Spleen (tissue), 11 donors: Measurements from ENCODE around the gene LRRC8E. TPM values are rescaled to one million over a fixed set of nuclear protein-coding genes. Genes with fewer than 3 reads are reported as not detected.

Source experiments
- DNase-seq: peaks from one replicate; pipeline ENCODE4 v3.0.0-alpha.2; 2020
- H3K27ac ChIP-seq, 8 donors: fragments of 200-600 bp; sonication (generic) in 7 of 8; 1 replicate in 4 of 8; 2 replicates in 4 of 8; pipeline versions ENCODE4 v1.5.0 to v1.8.0; 2016 to 2021; ENCODE audit warnings: inconsistent platforms in 4 of 8, mild to moderate bottlenecking in 4 of 8, moderate library complexity in 1 of 8
- H3K27me3 ChIP-seq, 7 donors: fragments of 200-600 bp; sonication (generic) in 6 of 7; replicated peaks in 1 of 7; 1 replicate in 4 of 7; 2 replicates in 3 of 7; pipeline versions ENCODE4 v1.5.0 to v1.8.0; 2016 to 2021; ENCODE audit warnings: inconsistent platforms in 3 of 7, mild to moderate bottlenecking in 1 of 7
- H3K36me3 ChIP-seq, 6 donors: fragments of 200-600 bp; sonication (generic) in 5 of 6; 1 replicate in 4 of 6; 2 replicates in 2 of 6; pipeline versions ENCODE4 v1.5.0 to v1.8.0; 2016 to 2021; ENCODE audit warnings: inconsistent platforms in 2 of 6
- H3K4me1 ChIP-seq, 6 donors: fragments of 200-600 bp; sonication (generic) in 5 of 6; 1 replicate in 3 of 6; 2 replicates in 3 of 6; pipeline versions ENCODE4 v1.5.0 to v1.8.0; 2016 to 2021; ENCODE audit warnings: inconsistent platforms in 3 of 6
- H3K4me3 ChIP-seq, 8 donors: fragments of 200-600 bp; sonication (generic) in 7 of 8; 1 replicate in 4 of 8; 2 replicates in 4 of 8; pipeline versions ENCODE4 v1.5.0 to v1.8.0; 2016 to 2021; ENCODE audit warnings: inconsistent platforms in 4 of 8, mild to moderate bottlenecking in 4 of 8, moderate library complexity in 2 of 8
- H3K9me3 ChIP-seq, 8 donors: fragments of 200-600 bp; sonication (generic) in 7 of 8; 1 replicate in 4 of 8; 2 replicates in 4 of 8; pipeline versions ENCODE4 v1.5.0 to v1.8.0; 2016 to 2021; ENCODE audit warnings: inconsistent platforms in 4 of 8
- CTCF ChIP-seq, 11 experiments: fragments of 200-600 bp in 7 of 11; fragments of 450-650 bp in 4 of 11; sonication (generic) in 4 of 11; IDR thresholded peaks in 8 of 11; conservative IDR thresholded peaks in 3 of 11; 1 replicate in 7 of 11; 2 replicates in 4 of 11; pipeline versions ENCODE4 v1.4.0 to v1.8.0; 2016 to 2021; ENCODE audit warnings: antibody characterized with exemption in 11 of 11, inconsistent platforms in 4 of 11, mild to moderate bottlenecking in 1 of 11
- POLR2A ChIP-seq, 3 donors: fragments of 450-650 bp; IDR thresholded peaks; one replicate each; pipeline ENCODE4 v1.5.1; 2017; ENCODE audit warnings: antibody characterized with exemption in 3 of 3, mild to moderate bottlenecking in 1 of 3
- POLR2AphosphoS5 ChIP-seq, 3 donors: sonication (generic); formaldehyde crosslinking; IDR thresholded peaks; one replicate each; pipeline ENCODE4 v1.5.1; 2017; ENCODE audit warnings: antibody characterized with exemption in 3 of 3
- WGBS, 5 donors: extraction: QIAGEN DNeasy Blood & Tissue Kit in 3 of 5; methylation state at CpG; one replicate each; pipeline versions ENCODE4 v1.1.5 to v1.1.7; 2013 to 2018; 5-methylcytosine and 5-hydroxymethylcytosine counted together
- intact Hi-C: fragments of 100-400 bp; cut with DNase I; formaldehyde crosslinking; loops from one replicate; pipeline ENCODE4 v1.15.0; 2023; ENCODE audit warnings: low total_unique reads
- polyA plus RNA-seq, 3 donors: library from polyadenylated mRNA; stranded (reverse); fragments of 200-250 nt; gene quantifications; one replicate each; pipeline ENCODE4 v1.2.1, GENCODE V29; 2013
- total RNA-seq, 7 donors: library from RNA; depleted of rRNA in 3 of 7; stranded (reverse); fragments of >200 nt in 3 of 7; fragmentation: NEBNext Ultra II Directional in 4 of 7; extraction: Animal tissue kit (Norgen Biotek cat#: 25700) in 4 of 7; gene quantifications; one replicate each; pipeline versions ENCODE4 v1.1.0 to v1.2.1, GENCODE V29; 2016 to 2021
- donor health status: healthy with polysubstance abuse.
- donor health status: DM: no; HTN: no; CAD: no; lungs with moderate emphysema.
- donor health status: DM: no; HTN: no; CAD: no.
- donor health status: Bipolar disorder and iron deficiency.
- donor health status: healthy.
- donor health status: DM: no; HTN: no; CAD: no.
- donor health status: DM: yes; HTN: yes; CAD: no.

Gene LRRC8E
- total and polyA plus RNA-seq, 10 donors = 0.08 to 0.37 TPM; not detected in 8

- no peak for DNase-seq
- intact Hi-C loops = no loop called here
- Histone ChIP-seq H3K4me3 (no peak overlapping the region), H3K27me3 (peaks cover 0 to 22% (median 7%) of the 10 kb centered on the region in 7 donors), H3K9me3 (no peaks in the 10 kb centered on the region), H3K4me1 (peaks cover 8 to 19% (median 15%) of the 10 kb centered on the region in 6 donors), H3K36me3 (peaks cover 0 to 2% (median 0%) of the 10 kb centered on the region in 6 donors), H3K27ac (no peak overlapping the region)
- TF ChIP-seq POLR2A (IDR thresholded peaks at IDR 0.05) (no peak), CTCF (IDR thresholded peaks at IDR 0.05 in 8 of 11, conservative IDR thresholded peaks at IDR 0.05 in 3 of 11) (no peak), POLR2AphosphoS5 (IDR thresholded peaks at IDR 0.05) (no peak)
- 75 to 92% (median 88%) methylated on average over 4 to 34 of the region's 34 CpGs for WGBS, 5 donors
These were observed 11.6 kb downstream of the LRRC8E start for GRCh38 chr19:7899751-7900378.

GRCh38 chr19:7900401-7900870 is 12.1 kb downstream of the LRRC8E start:
- intact Hi-C loops = no loop called here

GRCh38 chr19:7900931-7901330 is 12.6 kb downstream of the LRRC8E start:
- no peaks in the 10 kb centered on the region for H3K9me3 ChIP-seq
- intact Hi-C loops = no loop called here
- H3K4me1 ChIP-seq = peaks cover 14 to 30% (median 25%) of the 10 kb centered on the region in 6 donors
- DNase-seq = no peak
- no peak for TF ChIP-seq POLR2AphosphoS5 (IDR thresholded peaks at IDR 0.05)
- no peak for TF ChIP-seq POLR2A (IDR thresholded peaks at IDR 0.05)
- no peak for TF ChIP-seq CTCF (IDR thresholded peaks at IDR 0.05 in 8 of 11, conservative IDR thresholded peaks at IDR 0.05 in 3 of 11)
- H3K4me3 ChIP-seq = no peak overlapping the region
- WGBS, 5 donors = 71 to 91% (median 80%) methylated on average over 3 of the region's 3 CpGs
- no peak overlapping the region for H3K27ac ChIP-seq
- peaks cover 0 to 13% (median 1%) of the 10 kb centered on the region in 6 donors for H3K36me3 ChIP-seq
- H3K27me3 ChIP-seq = peaks cover 0 to 13% (median 0%) of the 10 kb centered on the region in 7 donors

More at GRCh38 chr19:7900401-7900870, 12.1 kb downstream of the LRRC8E start:
- Histone ChIP-seq H3K27me3 (peaks cover 0 to 17% (median 1%) of the 10 kb centered on the region in 7 donors), H3K36me3 (peaks cover 0 to 8% (median 0%) of the 10 kb centered on the region in 6 donors), H3K4me1 (peaks cover 13 to 25% (median 21%) of the 10 kb centered on the region in 6 donors), H3K27ac (no peak overlapping the region), H3K4me3 (no peak overlapping the region), H3K9me3 (no peaks in the 10 kb centered on the region)
- no peak for DNase-seq
- TF ChIP-seq POLR2A (IDR thresholded peaks at IDR 0.05) (no peak), POLR2AphosphoS5 (IDR thresholded peaks at IDR 0.05) (no peak), CTCF (IDR thresholded peaks at IDR 0.05 in 8 of 11, conservative IDR thresholded peaks at IDR 0.05 in 3 of 11) (no peak)
- WGBS, 5 donors = 76 to 85% (median 80%) methylated on average over 12 to 21 of the region's 21 CpGs

GRCh38 chr19:7901337-7901736 is 13.0 kb downstream of the LRRC8E start:
- no peak for DNase-seq
- 91 to 94% (median 93%) methylated on average over 7 of the region's 7 CpGs for WGBS, 5 donors
- no peak for TF ChIP-seq POLR2AphosphoS5 (IDR thresholded peaks at IDR 0.05)
- TF ChIP-seq POLR2A (IDR thresholded peaks at IDR 0.05) = no peak
- TF ChIP-seq CTCF (IDR thresholded peaks at IDR 0.05 in 8 of 11, conservative IDR thresholded peaks at IDR 0.05 in 3 of 11) = no peak
- Histone ChIP-seq H3K36me3 (peaks cover 0 to 17% (median 5%) of the 10 kb centered on the region in 6 donors), H3K9me3 (no peaks in the 10 kb centered on the region), H3K4me1 (peaks cover 14 to 34% (median 29%) of the 10 kb centered on the region in 6 donors), H3K4me3 (no peak overlapping the region), H3K27ac (no peak overlapping the region), H3K27me3 (peaks cover 0 to 13% (median 0%) of the 10 kb centered on the region in 7 donors)
- intact Hi-C loops = no loop called here
